GM19463 (cell line): ENCODE data around the gene KANSL3.
"Not testable (repeated sequence)": the region's sequence is repeated elsewhere in the genome, so short reads cannot be mapped to it uniquely, and the experiment has no call there.

Experiments used
- ATAC-seq: cut with Tn5 transposase; IDR thresholded peaks from one replicate; pipeline ENCODE4 v1.9.1; 2021; ENCODE audit warnings: mild to moderate bottlenecking, moderate library complexity; ENCODE audit not compliant: unreplicated experiment

The KANSL3 gene

GRCh38 chr2:96655526-96655925 is 17.4 kb upstream of the KANSL3 start:
- ATAC-seq = no peak

GRCh38 chr2:96654791-96655190 is 16.7 kb upstream of the KANSL3 start:
- not testable (repeated sequence) for ATAC-seq

- ATAC-seq = no peak
These were observed 13.7 kb upstream of the KANSL3 start for GRCh38 chr2:96651793-96652192.

GRCh38 chr2:96649342-96649741 is 11.2 kb upstream of the KANSL3 start:
- ATAC-seq = no peak

- ATAC-seq = no peak
These were observed 10.3 kb upstream of the KANSL3 start for GRCh38 chr2:96648306-96648930.

GRCh38 chr2:96647681-96648080 is 9.6 kb upstream of the KANSL3 start:
- no peak for ATAC-seq

GRCh38 chr2:96642564-96643360 is 4.7 kb upstream of the KANSL3 start, which contains the start of gene FER1L5:
TSS of gene FER1L5 (plus strand) at chr2:96642764. CDS start at chr2:96642837, 73 bp downstream.
- no peak for ATAC-seq

- peak; percentile 83 for ATAC-seq
These were observed 548 bp downstream of the KANSL3 start for GRCh38 chr2:96637385-96638143.

GRCh38 chr2:96636551-96637171 is 1.5 kb downstream of the KANSL3 start:
- ATAC-seq = no peak

- ATAC-seq = no peak
These were observed 4.5 kb downstream of the KANSL3 start for GRCh38 chr2:96633641-96634040.

GRCh38 chr2:96631804-96632435 is 6.2 kb downstream of the KANSL3 start:
- ATAC-seq = no peak

- ATAC-seq = no peak
These were observed 11.6 kb downstream of the KANSL3 start for GRCh38 chr2:96626553-96626942.

- no peak for ATAC-seq
These were observed 12.2 kb downstream of the KANSL3 start for GRCh38 chr2:96625571-96626552.

GRCh38 chr2:96623116-96623515 is 15.0 kb downstream of the KANSL3 start:
- ATAC-seq = no peak

GRCh38 chr2:96622544-96622943 is 15.6 kb downstream of the KANSL3 start:
- ATAC-seq = no peak

- ATAC-seq = no peak
These were observed 19.4 kb downstream of the KANSL3 start for GRCh38 chr2:96618596-96619283.

GRCh38 chr2:96617012-96617411 is 21.1 kb downstream of the KANSL3 start:
- ATAC-seq = no peak

- ATAC-seq = no peak
These were observed 21.6 kb downstream of the KANSL3 start for GRCh38 chr2:96616535-96616934.

- no peak for ATAC-seq
These were observed 22.0 kb downstream of the KANSL3 start for GRCh38 chr2:96616128-96616527.
